Transverse colon (tissue), 4 donors: ENCODE measurements around the gene BCOR. TPM values are rescaled to one million over a fixed set of nuclear protein-coding genes. Genes with fewer than 3 reads are reported as not detected.

Experiments used
- DNase-seq: peaks from one replicate; pipeline ENCODE4 v3.0.0-alpha.2; 2019
- H3K27ac ChIP-seq, 4 donors: fragments of 200-600 bp; sonication (generic); 2 replicates each; pipeline ENCODE4 v1.5.1; 2016 to 2018; ENCODE audit warnings: inconsistent platforms in 4 of 4
- H3K27me3 ChIP-seq: fragments of 200-600 bp; sonication (generic); 2 replicates; pipeline ENCODE4 v1.5.1; 2017; ENCODE audit warnings: inconsistent platforms
- H3K36me3 ChIP-seq, 4 donors: fragments of 200-600 bp; sonication (generic); 2 replicates each; pipeline ENCODE4 v1.5.1; 2017 to 2019; ENCODE audit warnings: inconsistent platforms in 4 of 4
- H3K4me1 ChIP-seq, 4 donors: fragments of 200-600 bp; sonication (generic); 2 replicates each; pipeline ENCODE4 v1.5.1; 2017 to 2020; ENCODE audit warnings: inconsistent platforms in 4 of 4
- H3K4me3 ChIP-seq, 4 donors: fragments of 200-600 bp; sonication (generic); 1 replicate in 1 of 4; 2 replicates in 3 of 4; pipeline versions ENCODE4 v1.5.1 to v1.6.1; 2017 to 2019; ENCODE audit warnings: inconsistent platforms in 4 of 4
- H3K9me3 ChIP-seq, 2 donors: fragments of 200-600 bp; sonication (generic); 2 replicates each; pipeline ENCODE4 v1.5.1; 2017 to 2019; ENCODE audit warnings: inconsistent platforms in 2 of 2
- EP300 ChIP-seq: sonication (generic); formaldehyde crosslinking; IDR thresholded peaks from one replicate; pipeline ENCODE4 v1.6.1; 2017; ENCODE audit warnings: antibody characterized with exemption, low read depth
- POLR2A ChIP-seq: fragments of 450-650 bp; IDR thresholded peaks from one replicate; pipeline ENCODE4 v1.6.1; 2016; ENCODE audit warnings: antibody characterized with exemption, mild to moderate bottlenecking, moderate library complexity
- POLR2AphosphoS5 ChIP-seq, 3 donors: sonication (generic); formaldehyde crosslinking; IDR thresholded peaks; one replicate each; pipeline ENCODE4 v1.6.1; 2016; ENCODE audit warnings: antibody characterized with exemption in 3 of 3
- WGBS, 2 donors: methylation state at CpG; one replicate each; pipeline ENCODE4 v1.1.5; 2018; ENCODE audit warnings: low coverage in 1 of 2; 5-methylcytosine and 5-hydroxymethylcytosine counted together
- in situ Hi-C, 4 donors: fragments of 200-750 bp; cut with MboI; loops; one replicate each; pipeline versions ENCODE4 v1.15.0 to v1.15.1; 2017; ENCODE audit warnings: low sequenced_read_pairs in 3 of 4, low pct_ligation_motif_present in 1 of 4, low pct_unique_long_range_greater_than_20kb in 1 of 4
- intact Hi-C: fragments of 100-400 bp; cut with DNase I; formaldehyde crosslinking; loops from one replicate; pipeline ENCODE4 v1.15.1; 2023; ENCODE audit warnings: low total_unique reads
- total RNA-seq, 4 donors: library from RNA; depleted of rRNA; stranded (reverse); fragments of >200 nt; gene quantifications; one replicate each; pipeline ENCODE4 v1.1.0, GENCODE V29; 2016
- TF ChIP-seq, protein P1 (sequence below), 5 experiments: fragments of 200-600 bp in 3 of 5; fragments of 450-650 bp in 2 of 5; sonication (generic) in 3 of 5; IDR thresholded peaks; 1 replicate in 2 of 5; 2 replicates in 3 of 5; pipeline ENCODE4 v1.5.1; 2016 to 2017; ENCODE audit warnings: antibody characterized with exemption in 5 of 5, inconsistent platforms in 3 of 5, mild to moderate bottlenecking in 2 of 5, moderate library complexity in 1 of 5

The BCOR gene
- total RNA-seq, 4 donors from 2014 or later: 17.9 to 27.8 (median 20.4) TPM

DNA sequence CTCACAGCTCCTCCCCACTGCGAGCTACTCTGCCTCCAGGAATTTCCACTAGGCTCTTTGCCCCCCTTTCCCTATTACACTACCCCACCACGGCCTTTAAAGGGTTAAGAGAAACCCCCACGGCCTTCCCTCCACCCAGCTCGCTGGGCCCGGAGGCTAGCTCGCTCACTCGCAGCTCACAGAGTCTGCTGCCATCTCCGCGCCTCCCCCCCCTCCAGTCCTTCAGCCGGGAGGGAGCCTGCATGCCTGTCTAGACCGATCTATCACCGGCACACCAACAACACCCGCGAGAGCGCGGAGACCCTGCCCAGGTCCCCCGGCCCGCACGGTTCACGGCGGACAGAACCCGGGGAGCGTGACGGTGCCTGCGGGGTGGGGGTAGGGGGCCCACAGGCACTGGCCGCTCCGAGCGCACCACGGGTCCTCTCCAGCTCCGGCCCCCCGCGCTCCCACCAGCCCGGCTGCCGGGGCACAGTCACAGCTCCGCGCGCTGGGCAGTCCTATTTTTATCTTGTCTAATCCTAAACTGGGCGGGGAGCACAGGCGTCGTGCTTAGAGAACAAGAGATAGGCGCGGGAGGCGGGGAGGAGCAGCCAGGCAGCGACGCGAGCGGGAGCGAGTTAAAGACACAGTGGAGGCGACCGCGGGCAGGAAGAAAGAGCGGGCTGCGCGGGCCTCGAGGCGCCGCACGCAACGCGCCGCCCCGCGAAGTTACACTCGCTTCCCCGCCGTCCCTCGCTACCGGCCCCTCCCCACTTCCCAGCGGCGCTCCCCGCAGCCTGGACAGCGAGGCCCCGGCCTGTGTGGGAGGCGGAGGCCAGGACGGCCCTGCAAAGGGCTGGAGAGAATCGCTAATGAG lies 3.5 kb downstream of the BCOR start:
- Histone ChIP-seq H3K27me3 (no peaks in the 10 kb centered on the region), H3K9me3 (no peaks in the 10 kb centered on the region), H3K27ac (peak overlapping the region; percentile 91 to 95 (median 94)), H3K4me3 (peak overlapping the region; percentile 41 to 87 (median 77)), H3K4me1 (peaks cover 11 to 51% (median 34%) of the 10 kb centered on the region in 4 donors), H3K36me3 (no peaks in the 10 kb centered on the region)
- 22% methylated on average over 67 of the region's 76 CpGs; no CpG with 5 or more reads in 1 of the 2 donors for WGBS, 2 donors
- DNase-seq: peak; percentile 60
- TF ChIP-seq POLR2A: peak; percentile 40
- no peak for TF ChIP-seq EP300
- peak in 2 of 3 donors; percentile 20 to 49 for TF ChIP-seq POLR2AphosphoS5 (IDR thresholded peaks at IDR 0.05)
- in situ Hi-C loops (no loop called here), intact Hi-C loops (no loop called here)

DNA sequence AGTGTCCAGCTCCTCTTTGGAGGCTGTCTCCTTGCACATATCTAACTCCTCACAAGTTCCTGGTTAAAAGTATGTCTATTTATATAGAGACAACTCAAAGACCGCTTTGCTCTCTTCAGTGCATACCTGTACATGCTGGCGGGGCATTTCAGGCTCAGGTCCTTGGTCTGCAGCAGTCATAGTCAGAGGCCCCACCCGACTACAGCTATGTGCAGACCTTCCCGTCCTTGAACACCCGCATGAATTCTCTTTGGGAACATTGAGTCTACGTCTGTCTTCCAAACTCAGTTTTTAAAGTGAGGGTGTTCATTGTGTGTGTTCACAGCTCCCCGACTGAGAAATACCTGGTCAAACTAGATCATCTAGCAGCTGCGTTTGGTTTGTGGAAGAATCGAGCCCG lies 4.2 kb downstream of the BCOR start:
- DNase-seq: no peak
- Histone ChIP-seq H3K9me3 (no peaks in the 10 kb centered on the region), H3K36me3 (no peaks in the 10 kb centered on the region), H3K27ac (peak overlapping the region; percentile 91 to 95 (median 94)), H3K4me1 (peaks cover 11 to 55% (median 31%) of the 10 kb centered on the region in 4 donors), H3K4me3 (peak overlapping the region in 2 of 4 donors; percentile 67 to 87), H3K27me3 (no peaks in the 10 kb centered on the region)
- TF ChIP-seq POLR2AphosphoS5 (IDR thresholded peaks at IDR 0.05) (no peak), POLR2A (no peak), EP300 (no peak)
- TF ChIP-seq, protein P1, sequence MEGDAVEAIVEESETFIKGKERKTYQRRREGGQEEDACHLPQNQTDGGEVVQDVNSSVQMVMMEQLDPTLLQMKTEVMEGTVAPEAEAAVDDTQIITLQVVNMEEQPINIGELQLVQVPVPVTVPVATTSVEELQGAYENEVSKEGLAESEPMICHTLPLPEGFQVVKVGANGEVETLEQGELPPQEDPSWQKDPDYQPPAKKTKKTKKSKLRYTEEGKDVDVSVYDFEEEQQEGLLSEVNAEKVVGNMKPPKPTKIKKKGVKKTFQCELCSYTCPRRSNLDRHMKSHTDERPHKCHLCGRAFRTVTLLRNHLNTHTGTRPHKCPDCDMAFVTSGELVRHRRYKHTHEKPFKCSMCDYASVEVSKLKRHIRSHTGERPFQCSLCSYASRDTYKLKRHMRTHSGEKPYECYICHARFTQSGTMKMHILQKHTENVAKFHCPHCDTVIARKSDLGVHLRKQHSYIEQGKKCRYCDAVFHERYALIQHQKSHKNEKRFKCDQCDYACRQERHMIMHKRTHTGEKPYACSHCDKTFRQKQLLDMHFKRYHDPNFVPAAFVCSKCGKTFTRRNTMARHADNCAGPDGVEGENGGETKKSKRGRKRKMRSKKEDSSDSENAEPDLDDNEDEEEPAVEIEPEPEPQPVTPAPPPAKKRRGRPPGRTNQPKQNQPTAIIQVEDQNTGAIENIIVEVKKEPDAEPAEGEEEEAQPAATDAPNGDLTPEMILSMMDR (IDR thresholded peaks at IDR 0.05): no peak
- intact Hi-C loops (no loop called here), in situ Hi-C loops (no loop called here)
- WGBS, 2 donors: 44% methylated on average over 10 of the region's 10 CpGs; no CpG with 5 or more reads in 1 of the 2 donors

DNA sequence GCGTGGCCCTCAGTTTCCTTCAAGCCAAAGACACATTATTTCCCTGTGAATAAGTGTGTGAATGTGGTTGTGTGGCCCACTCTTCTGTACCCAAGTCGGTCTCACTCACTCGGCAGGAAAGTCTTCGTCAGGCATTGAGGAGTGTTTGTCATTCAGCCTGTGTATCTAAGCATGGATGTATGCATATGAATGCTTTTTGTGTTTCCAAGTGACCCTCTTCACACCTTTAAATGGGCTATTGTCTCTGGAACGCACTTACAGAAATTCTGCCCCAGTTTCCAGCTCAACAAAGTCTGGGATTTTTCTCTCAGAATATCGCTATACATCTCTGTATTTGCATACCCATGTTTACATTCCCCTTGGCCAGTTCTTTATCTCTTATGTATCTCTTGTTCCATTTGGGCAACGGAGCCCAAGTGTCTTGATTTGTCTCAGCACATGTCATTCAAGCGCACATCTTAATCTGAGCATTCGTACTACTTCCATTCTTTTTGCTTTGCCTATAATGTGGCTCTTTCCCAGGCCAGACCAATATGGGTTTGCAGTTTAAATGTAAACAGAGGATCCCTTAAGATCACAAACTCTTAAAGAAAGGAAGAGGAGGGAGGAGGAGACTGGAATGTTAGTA lies 4.8 kb downstream of the BCOR start:
- WGBS, 2 donors: 52 to 87% methylated on average over 4 to 9 of the region's 9 CpGs
- no peaks in the 10 kb centered on the region for H3K9me3 ChIP-seq
- no peak for DNase-seq
- no peaks in the 10 kb centered on the region for H3K36me3 ChIP-seq
- H3K27me3 ChIP-seq: no peaks in the 10 kb centered on the region
- H3K27ac ChIP-seq: no peak overlapping the region
- no peak for TF ChIP-seq POLR2A
- peaks cover 11 to 62% (median 31%) of the 10 kb centered on the region in 4 donors for H3K4me1 ChIP-seq
- no peak overlapping the region for H3K4me3 ChIP-seq
- in situ Hi-C loops: no loop called here
- intact Hi-C loops: no loop called here

DNA sequence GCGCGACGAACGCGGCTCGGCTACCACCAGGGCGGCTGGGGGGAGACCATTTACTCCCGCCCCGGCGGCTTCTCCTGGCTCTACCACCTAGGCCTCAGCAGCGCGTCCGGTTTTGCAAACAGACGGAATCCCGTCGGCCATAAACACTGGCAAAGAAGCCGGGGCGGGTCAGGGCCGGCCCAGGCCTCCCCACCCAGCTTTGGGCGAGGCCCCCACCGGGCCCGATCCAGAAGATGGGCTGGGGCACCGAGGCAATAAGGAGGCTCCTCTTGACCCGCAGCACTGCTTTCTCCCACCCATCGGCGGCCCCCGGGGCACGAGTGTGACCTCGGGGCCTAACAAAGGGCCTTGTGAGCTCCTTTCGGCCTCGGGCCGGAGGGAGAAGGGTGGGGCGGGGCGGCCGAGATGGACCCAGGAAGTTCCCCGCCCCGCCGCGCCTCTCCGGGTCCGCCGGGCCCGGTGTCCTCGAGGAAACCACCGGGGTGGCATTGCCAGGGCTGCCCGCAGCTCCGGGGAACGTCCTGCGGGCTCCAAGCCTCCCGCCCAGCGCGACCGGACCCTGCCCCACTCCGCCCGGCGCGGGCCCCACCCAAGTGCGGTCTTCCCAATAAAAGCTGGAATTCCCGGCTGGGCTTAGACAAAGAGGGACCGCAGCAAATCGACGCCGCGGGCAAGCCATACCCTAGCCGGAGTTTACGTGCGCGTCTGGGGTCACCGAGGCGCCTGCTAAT lies 5.9 kb downstream of the BCOR start:
- peaks cover 11 to 67% (median 31%) of the 10 kb centered on the region in 4 donors for H3K4me1 ChIP-seq
- no peaks in the 10 kb centered on the region for H3K27me3 ChIP-seq
- TF ChIP-seq, protein P1 (IDR thresholded peaks at IDR 0.05): peak in 2 of 5 experiments; percentile 7 to 16
- TF ChIP-seq POLR2A: no peak
- H3K9me3 ChIP-seq: no peaks in the 10 kb centered on the region
- DNase-seq: peak; percentile 68
- H3K27ac ChIP-seq: peak overlapping the region; percentile 22 to 68 (median 48)
- in situ Hi-C loops: no loop called here
- peak overlapping the region in 1 of 4 donors; percentile 16 for H3K4me3 ChIP-seq
- 47% methylated on average over 49 of the region's 70 CpGs; no CpG with 5 or more reads in 1 of the 2 donors for WGBS, 2 donors
- intact Hi-C loops: no loop called here
- no peaks in the 10 kb centered on the region for H3K36me3 ChIP-seq
